HG03064 (cell line): ENCODE data around the gene KIRREL2.
"Not testable (repeated sequence)": the region's sequence is repeated elsewhere in the genome, so short reads cannot be mapped to it uniquely, and the experiment has no call there.

ENCODE experiments used
- ATAC-seq: cut with Tn5 transposase; IDR thresholded peaks from one replicate; pipeline ENCODE4 v1.9.1; 2021; ENCODE audit warnings: low read depth; ENCODE audit not compliant: unreplicated experiment

KIRREL2 gene

DNA sequence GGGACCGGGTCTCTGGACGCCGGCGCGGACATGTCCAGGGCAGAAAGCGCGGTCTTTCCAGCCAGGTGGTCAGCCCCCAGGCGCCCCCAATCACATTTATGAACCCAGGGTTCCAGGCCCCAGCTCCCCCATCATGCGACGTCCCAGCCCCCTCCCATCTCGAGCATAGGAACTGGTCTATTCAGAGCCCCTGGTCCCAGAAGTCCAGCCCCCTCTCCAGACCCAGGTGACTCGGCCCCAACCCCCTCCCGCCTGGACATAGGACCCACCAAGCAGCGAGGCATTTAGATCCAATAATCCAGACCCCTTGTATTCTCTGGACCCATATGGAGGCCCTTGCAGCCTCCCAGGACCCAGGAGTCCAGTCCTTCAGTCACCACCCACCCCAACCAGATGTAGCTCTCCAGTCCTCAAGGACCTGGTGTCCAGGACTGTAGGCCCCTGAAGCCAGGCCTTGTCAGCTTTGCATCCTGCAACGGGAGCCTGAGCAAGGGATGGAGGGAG is 12.2 kb downstream of the KIRREL2 start:
- no peak for ATAC-seq

DNA sequence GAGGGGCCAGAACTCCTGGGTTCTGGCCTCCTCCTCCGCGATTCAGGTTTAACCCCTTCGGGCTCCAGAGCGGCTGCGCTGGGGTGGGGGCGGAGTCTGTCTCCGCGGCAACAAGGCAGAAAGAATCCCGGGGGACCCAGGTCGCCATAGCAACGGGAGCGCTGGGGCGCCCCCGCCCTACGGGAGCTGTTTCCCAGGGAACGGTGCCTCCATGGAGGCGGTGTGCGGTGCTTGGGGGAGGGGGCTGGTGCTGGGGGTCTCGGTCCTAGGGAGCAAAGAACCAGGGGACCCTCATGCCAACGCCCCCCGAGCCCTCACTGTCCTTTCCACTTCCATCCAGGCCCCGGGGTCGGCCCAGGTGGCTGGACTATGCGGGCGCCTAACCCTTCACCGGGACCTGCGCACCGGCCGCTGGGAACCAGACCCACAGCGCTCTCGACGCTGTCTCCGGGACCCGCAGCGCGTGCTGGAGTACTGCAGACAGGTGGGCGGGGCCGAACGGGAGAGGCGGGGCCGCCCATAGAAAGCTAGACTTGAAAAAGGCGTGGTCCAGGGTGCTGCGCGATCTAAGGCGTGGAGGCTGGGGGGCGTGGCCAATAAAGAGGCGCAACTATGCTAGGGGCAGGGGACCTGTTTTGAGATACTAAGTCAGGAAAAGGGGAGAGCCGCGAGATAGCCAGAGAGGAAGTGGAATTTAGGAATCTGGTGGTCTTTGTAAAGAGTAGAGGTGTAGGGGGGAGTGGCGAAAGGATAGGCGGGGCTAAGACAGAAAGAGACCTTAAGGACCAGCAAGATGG is 12.8 kb downstream of the KIRREL2 start:
- ATAC-seq: no peak

DNA sequence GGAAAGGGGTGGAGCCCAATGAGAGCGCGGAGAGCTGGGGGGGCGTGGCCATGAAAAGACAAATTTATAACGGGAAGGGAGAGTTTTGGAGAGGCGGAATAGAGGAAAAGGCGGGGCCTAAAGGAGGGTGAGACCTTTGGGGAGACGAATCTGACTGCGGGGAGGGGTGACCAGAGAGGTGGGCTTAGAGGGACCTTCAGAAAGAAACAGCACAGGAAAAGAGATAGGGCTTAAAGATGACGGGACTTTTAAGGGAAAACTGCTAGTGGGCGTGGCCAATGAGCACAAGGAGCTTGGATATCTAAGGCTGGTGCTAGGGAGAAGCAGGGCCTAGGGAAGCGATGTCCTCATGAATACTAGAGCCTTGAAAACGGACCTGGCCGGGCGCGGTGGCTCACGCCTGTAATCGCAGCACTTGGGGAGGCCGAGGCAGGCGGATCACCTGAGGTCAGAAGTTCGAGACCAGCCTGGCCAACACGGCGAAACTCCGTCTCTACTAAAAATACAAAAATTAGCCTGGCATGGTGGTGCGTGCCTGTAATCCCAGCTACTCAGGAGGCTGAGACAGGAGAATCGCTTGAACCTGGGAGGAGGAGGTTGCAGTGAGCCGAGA is 13.5 kb downstream of the KIRREL2 start:
- not testable (repeated sequence) for ATAC-seq

DNA sequence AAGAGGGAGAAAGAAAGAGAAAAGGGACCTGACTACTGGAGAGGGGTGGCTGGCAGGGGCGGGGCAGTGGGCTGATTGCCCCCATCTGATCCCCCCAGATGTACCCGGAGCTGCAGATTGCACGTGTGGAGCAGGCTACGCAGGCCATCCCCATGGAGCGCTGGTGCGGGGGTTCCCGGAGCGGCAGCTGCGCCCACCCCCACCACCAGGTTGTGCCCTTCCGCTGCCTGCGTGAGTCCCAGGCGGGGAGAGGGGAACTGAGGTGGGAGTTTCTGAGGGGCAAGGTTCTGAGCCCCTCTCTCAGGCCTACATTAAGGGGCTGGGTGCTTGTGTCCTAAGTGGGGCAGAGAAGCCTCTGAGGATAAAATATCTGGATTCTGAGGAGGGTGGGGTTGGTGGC is 14.1 kb downstream of the KIRREL2 start:
- no peak for ATAC-seq

DNA sequence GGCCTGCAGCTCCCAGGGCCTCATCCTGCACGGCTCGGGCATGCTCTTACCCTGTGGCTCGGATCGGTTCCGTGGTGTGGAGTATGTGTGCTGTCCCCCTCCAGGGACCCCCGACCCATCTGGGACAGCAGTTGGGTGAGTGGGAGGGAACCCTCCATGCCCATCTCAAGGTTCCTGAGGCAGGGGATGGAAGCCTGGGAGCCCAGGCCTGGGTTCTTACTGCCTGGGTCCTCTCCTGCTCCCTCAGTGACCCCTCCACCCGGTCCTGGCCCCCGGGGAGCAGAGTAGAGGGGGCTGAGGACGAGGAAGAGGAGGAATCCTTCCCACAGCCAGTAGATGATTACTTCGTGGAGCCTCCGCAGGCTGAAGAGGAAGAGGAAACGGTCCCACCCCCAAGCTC is 14.9 kb downstream of the KIRREL2 start:
- ATAC-seq: no peak

DNA sequence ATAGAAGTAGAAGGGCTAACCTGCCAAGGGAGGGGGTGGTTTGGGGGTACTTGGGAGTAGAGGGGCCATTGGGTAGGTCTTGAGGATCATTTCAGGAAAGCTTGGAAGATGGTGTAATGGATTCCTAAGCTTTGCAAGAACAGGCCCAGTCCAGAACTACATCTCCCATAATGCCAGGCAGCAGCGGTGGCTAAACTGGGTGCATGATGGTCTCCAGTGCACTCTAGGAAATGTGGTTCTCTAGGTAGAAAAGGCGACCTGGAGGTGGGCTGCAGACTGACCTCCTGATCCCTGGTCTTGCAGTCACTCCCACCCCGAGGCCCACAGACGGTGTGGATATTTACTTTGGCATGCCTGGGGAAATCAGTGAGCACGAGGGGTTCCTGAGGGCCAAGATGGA is 15.5 kb downstream of the KIRREL2 start:
- no peak for ATAC-seq

DNA sequence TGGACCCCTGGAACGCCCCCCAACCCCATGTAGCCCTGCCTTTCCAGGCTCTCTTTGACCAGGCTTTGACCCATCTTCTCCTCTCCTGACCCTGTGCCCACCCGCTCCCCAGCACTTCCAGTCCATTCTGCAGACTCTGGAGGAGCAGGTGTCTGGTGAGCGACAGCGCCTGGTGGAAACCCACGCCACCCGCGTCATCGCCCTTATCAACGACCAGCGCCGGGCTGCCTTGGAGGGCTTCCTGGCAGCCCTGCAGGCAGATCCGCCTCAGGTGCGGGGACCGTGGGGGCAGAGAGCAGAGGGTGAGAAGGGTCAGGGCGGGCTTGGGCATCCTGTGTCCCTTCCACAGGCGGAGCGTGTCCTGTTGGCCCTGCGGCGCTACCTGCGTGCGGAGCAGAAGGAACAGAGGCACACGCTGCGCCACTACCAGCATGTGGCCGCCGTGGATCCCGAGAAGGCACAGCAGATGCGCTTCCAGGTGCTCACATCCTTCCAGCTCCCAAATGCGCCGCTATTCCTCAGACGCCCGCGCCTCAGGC is 17.8 kb downstream of the KIRREL2 start:
- no peak for ATAC-seq

DNA sequence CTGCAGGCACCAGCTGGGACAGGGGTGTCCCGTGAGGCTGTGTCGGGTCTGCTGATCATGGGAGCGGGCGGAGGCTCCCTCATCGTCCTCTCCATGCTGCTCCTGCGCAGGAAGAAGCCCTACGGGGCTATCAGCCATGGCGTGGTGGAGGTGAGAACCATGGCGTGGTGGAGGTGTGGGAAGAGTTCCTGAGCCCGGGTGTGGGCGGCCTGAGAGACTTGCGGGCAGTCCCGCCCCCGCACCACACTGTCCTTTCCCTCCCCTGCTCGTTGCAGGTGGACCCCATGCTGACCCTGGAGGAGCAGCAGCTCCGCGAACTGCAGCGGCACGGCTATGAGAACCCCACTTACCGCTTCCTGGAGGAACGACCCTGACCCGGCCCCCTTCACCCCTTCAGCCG is 22.4 kb downstream of the KIRREL2 start:
- ATAC-seq: no peak

DNA sequence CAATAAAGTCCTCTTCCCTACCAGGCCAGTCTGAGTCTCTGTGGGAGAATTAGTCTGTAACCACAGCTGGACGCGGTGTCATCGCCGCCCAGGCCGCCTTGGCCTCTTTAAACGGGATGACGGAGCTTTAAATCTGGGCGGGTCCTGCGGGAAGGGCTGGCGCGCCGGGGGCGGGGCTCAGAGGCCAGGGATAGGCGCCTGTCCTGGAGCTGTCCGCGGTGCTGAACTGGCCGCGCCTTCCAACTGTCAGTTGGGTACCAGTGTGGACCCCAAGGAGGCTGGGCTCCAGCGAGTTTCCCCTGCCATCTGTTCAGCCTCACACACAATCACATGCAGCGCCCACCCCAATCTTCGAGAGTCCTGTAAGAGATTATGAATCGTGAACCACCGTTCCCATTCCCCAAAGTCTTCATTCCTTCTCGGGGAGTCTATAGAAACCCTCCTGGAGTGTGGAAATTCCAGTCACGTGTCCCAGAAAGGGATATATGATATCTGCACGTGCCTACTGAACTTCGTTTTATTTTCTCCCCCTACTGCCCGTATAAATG is 23.1 kb downstream of the KIRREL2 start:
- no peak for ATAC-seq

DNA sequence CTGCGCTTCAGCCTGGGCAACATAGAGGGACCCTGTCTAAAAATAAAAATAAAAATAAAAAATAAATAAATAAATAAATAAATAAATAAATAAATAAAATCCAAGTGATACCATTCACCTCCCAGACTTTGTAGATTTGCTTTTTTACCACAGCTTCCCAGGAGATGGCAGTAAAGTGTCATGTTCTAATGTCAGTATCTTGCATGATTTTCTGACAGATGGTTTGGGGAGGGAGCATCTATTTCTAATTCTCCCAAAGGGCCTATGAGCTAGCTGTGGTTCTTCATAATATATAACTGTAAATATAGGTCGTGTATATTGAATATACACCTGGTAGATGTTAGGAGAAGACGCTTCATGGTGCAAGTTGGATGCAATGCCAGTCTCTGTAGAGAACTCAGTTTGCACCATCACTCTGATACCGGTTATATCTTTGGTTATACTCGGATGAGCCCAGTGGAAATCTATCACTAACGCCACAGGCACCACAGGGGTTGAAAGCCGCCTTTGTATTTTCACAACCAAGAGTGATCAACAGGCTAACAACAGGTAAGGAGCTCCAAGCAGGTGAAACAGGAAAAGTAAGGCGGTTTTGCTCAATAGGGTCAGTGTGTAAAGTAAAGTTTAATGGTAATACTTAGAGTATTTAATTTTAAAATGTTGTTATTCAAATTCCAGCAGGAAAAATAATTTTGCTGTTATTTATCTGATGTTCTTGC is 25.6 kb downstream of the KIRREL2 start:
- ATAC-seq: no peak

DNA sequence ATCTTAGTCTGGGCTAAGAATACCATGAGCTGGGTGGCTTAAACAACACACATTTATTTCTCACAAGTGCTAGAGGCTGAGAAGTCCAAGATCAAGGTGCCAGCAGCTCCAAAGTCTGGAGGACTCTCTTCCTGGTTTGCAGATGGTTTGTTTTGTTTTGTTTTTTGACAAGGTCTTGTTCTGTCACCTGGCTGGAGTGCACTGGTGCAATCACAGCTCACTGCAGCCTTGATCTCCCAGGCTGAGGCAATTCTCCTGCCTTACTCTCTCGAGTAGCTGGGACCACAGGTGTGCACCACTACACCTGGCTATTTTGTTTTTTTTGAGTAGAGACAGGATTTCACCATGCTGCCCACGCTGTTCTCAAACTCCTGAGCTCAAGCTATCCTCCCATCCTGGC is 27.2 kb downstream of the KIRREL2 start:
- no peak for ATAC-seq

DNA sequence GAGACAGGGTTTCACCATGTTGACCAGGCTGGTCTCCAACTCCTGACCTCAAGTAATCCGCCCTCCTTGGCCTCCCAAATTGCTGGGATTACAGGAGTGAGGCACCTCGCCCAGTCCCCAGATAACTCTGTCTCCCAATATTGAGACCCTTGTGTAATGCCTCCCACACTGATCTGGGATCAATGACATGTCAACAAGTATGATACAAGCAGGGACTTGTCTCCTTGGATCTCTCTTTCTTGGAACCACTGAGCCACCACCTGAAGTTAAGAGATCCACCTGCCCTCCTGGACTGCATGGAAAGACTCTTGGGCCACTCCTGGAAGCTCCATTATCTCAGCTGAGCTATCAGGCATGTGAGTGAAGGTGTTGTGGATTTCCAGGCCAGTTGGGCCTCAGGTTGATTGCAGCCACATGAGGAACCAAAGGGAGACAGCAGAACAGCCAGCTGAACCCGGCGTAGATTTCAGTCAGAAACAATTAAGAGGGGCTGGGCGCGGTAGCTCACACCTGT is 28.6 kb downstream of the KIRREL2 start:
- ATAC-seq: no peak

DNA sequence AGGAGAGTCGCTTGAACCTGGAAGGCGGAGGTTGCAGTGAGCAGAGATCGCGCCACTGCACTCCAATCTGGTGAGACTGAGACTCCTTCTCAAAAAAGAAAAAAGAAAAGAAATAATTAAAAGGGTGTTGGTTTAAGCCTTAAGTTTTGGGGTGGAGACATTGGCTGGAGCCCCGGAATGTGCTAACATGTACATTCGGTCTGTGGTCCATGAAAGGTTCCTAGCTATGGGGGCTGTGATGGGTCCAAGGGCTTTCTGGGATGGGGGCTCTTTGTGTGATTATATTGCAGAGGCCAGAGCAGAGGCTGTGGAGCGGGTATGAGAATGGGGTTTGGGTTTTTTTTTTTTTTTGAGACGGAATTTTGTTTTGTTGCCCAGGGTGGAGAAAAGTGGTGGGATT is 29.2 kb downstream of the KIRREL2 start:
- no peak for ATAC-seq

DNA sequence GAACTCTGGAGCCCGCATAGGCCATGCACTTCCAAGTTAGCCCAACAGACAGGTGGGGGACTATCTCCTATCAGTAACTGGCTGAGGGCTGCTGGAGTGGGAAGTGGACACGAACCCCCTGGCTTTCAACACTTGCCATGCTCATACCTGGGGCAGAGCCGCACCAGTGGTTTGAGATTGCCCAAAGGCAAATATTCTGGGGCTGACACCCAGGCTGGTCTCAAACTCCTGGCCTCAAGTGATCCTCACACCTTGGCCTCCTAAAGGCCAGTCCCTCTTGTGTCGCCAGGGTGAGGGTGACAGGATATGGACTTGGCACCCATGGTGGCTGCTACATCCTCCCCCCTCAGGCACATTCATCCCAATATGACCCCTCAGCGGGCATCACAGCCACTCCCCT is 30.5 kb downstream of the KIRREL2 start:
- ATAC-seq: no peak

DNA sequence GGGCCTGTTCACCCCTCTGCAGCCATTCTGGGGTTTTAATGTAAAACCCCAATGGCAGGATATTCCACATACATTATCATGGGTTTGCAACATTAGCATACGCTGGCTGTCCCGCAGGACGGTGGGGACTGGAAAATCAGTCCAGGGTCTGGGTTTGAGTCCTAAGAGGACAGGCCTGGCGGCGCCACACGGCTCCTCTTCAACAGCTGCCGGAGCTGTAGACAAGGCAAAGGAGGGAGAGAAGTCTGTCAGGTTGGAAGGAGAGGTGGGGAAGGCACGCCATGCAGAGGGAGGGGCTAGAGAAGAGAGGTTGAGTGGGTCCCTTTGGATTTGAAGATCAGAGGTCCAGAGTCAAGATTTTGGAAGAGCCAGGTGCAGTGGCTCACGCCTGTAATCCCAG is 31.7 kb downstream of the KIRREL2 start:
- no peak for ATAC-seq

DNA sequence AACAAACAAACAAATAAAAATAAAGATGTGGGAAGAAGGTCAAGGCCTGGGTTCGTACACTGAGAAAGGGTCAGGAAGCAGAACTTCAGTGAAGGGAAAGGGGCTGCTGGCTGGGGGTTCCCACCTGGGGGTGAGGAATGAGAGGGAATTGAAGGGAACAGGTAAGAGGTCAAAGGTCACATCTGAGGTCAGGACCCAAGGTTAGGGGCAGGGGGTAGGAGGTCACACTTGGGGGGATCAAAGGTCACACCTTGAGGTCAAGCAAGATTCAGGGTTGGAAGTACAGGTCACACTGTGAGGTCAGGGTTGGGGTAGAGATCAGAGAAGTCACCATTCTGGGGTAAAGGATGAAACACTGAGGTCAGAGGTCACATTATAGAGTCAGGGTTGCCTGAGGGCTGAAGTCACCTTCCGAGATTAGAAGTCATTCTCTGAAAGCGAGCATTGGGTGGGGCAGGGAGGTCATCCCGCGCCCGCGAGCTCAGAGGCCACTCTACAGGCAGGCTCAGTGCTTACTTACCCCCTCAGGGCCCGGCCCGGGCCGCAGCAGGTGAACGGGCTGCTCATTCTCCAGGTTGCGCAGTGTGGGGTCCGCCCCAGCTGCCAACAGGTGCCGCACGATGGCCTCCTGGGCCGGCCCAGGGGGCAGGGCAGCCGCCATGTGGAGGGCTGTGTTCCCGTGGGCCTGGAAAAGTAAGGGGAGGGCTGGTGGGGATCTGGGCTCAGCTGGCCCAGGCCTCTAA is 32.8 kb downstream of the KIRREL2 start:
- no peak for ATAC-seq

DNA sequence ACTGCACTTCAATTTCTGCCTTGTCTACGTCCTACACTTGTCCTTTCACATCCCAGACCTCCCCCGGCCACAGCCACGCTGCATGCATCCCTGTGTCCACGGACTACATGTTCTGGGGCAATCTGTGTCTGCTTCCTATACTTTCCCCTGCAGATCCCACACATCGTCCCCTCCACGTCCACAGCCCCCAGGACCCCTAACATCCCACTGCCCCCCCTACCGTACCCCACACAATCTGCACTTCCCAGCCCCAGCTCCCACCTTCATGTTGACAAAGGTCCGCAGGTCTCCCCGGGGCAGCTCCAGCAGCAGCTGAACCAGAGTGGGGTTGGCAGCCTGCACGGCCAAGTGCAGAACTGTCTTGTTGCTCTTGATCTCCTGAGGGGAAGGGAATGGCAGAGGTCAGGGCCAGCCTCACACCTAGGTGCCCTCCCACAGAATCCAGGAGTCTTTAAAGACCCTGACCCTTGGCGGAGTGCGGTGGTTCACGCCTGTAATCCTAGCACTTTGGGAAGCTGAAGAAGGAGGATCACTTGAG is 33.5 kb downstream of the KIRREL2 start:
- no peak for ATAC-seq

DNA sequence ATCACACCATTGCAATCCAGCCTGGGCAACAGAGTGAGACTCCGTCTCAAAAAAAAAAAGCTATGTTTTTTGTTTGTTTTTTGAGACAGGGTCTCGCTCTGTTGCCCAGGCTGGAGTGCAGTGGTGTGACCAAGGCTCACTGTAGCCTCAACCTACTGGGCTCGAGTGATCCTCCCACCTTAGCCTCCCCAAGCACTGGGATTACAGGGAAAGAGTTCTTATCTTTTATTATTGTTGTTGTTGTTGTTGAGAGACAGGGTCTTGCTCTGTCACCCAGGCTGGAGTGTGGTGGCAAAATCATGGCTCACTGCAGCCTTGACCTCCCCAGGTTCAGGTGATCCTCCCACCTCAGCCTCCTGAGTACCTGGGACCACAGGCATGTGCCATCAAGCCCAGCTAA is 35.1 kb downstream of the KIRREL2 start:
- not testable (repeated sequence) for ATAC-seq

DNA sequence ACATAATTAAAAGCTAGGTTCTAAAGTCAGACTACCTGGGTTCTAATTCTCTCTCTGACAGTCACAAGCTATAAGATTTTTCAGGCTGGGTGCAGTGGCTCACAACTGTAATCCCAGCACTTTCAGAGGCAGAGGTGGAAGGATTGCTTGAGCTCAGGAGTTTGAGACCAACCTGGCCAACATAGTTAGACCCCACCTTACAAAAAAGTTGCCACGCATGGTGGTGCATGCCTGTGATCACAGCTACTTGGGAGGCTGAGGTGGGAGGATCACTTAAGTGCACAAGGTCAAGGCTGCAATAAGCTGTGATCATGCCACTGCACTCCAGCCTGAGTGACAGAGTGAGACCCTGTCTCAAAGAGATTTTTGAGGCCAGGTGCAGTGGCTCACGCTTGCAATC is 37.6 kb downstream of the KIRREL2 start:
- ATAC-seq: no peak
